OCI-LY3 (cell line): ENCODE data around the gene NLRC4.

Source experiments
- CTCF ChIP-seq: fragments of 200-600, 300-600 bp; sonication (generic); IDR thresholded peaks from 2 replicates; pipeline ENCODE4 v1.5.1; 2014; ENCODE audit warnings: antibody characterized with exemption, low read length, low read depth
- EZH2phosphoT487 ChIP-seq: fragments of 200-600 bp; shearing (Covaris generic); IDR thresholded peaks from 2 replicates; pipeline ENCODE4 v1.6.1; 2018; ENCODE audit warnings: antibody characterized with exemption, mixed run types, low read depth

- no peak for TF ChIP-seq CTCF
- no peak for TF ChIP-seq EZH2phosphoT487
Measured at GRCh38 chr2:32290000-32290339, 25.3 kb upstream of the NLRC4 start.
